ENCODE data around the gene FCAR. TPM values are rescaled to one million over a fixed set of nuclear protein-coding genes. Genes with fewer than 3 reads are reported as not detected.
A peak's percentile ranks its signal among the peaks of the same experiment; 100 is the strongest.
"Not testable (repeated sequence)": the region's sequence is repeated elsewhere in the genome, so short reads cannot be mapped to it uniquely, and the experiment has no call there.

Gene FCAR
- total RNA-seq, 1 experiment from 2014 or later, result not detected

- no peaks in the 10 kb centered on the region for H4K20me1 ChIP-seq (ENCODE audit: low read length)
- peaks cover 40% of the 10 kb centered on the region for H3K27me3 ChIP-seq (ENCODE audit: low read length)
- TF ChIP-seq CTCF (conservative IDR thresholded peaks at IDR 0.05; ENCODE audit: low read depth, low read length) (no peak), EZH2 (IDR thresholded peaks at IDR 0.05; ENCODE audit: low read length, unreplicated experiment) (no peak), EZH2phosphoT487 (IDR thresholded peaks at IDR 0.05; ENCODE audit: borderline replicate concordance, low read length) (no peak)
- H3K9me3 ChIP-seq (ENCODE audit: low read length), result no peaks in the 10 kb centered on the region
- ChIA-PET CTCF (no interaction called here), POLR2A (ENCODE audit: unreplicated experiment) (no interaction called here)
- no peak for DNase-seq
- no peaks in the 10 kb centered on the region for H3K79me2 ChIP-seq (ENCODE audit: low read length)
- H3K9me2 ChIP-seq (replicated peaks; ENCODE audit: low read length), result no peaks in the 10 kb centered on the region
- H3K9ac ChIP-seq (ENCODE audit: low read length), result no peak overlapping the region
- no peak for ATAC-seq
- H2AFZ ChIP-seq (ENCODE audit: low read length), result no peak overlapping the region
- no TSS peak for BruUV-seq (replicated peaks)
- no peak overlapping the region for H3K4me3 ChIP-seq (ENCODE audit: low read length)
- no peaks in the 10 kb centered on the region for H3K36me3 ChIP-seq (ENCODE audit: low read depth, low read length)
- H3F3A ChIP-seq (ENCODE audit: low read length, unreplicated experiment), result no peaks in the 10 kb centered on the region
- no peak overlapping the region for H3K4me2 ChIP-seq (ENCODE audit: low read length)
- no peaks in the 10 kb centered on the region for H3K4me1 ChIP-seq (ENCODE audit: insufficient read depth, low read length)
- no peak overlapping the region for H3K27ac ChIP-seq (ENCODE audit: low read length)
- intact Hi-C loops (cut with micrococcal nuclease), result no loop called here
Observed at GRCh38 chr19:54851353-54851752, 22.7 kb upstream of the FCAR start.

GRCh38 chr19:54855241-54855640 lies 18.8 kb upstream of the FCAR start:
- H3K9me2 ChIP-seq (replicated peaks; ENCODE audit: low read length); H3K27ac ChIP-seq (ENCODE audit: low read length); H3K4me2 ChIP-seq (ENCODE audit: low read length); H3K9me3 ChIP-seq (ENCODE audit: low read length); H3K36me3 ChIP-seq (ENCODE audit: low read depth, low read length); H2AFZ ChIP-seq (ENCODE audit: low read length); ATAC-seq; H3K4me3 ChIP-seq (ENCODE audit: low read length); H3K4me1 ChIP-seq (ENCODE audit: insufficient read depth, low read length); BruUV-seq (replicated peaks); DNase-seq; H3K79me2 ChIP-seq (ENCODE audit: low read length); H3F3A ChIP-seq (ENCODE audit: low read length, unreplicated experiment); intact Hi-C loops (cut with micrococcal nuclease); CTCF ChIA-PET; H3K9ac ChIP-seq (ENCODE audit: low read length); H4K20me1 ChIP-seq (ENCODE audit: low read length): not testable (repeated sequence)
- POLR2A ChIA-PET (ENCODE audit: unreplicated experiment), result interaction anchor here (0.7 kb wide), 1 partner anchor 444 kb away, joined by 9 read pairs; no protein-coding TSS in a partner anchor
- H3K27me3 ChIP-seq (ENCODE audit: low read length), result peaks cover 25% of the 10 kb centered on the region

- H3K9me3 ChIP-seq (ENCODE audit: low read length); POLR2A ChIA-PET (ENCODE audit: unreplicated experiment); DNase-seq; BruUV-seq (replicated peaks); H3K4me1 ChIP-seq (ENCODE audit: insufficient read depth, low read length); CTCF ChIA-PET; H3K9ac ChIP-seq (ENCODE audit: low read length); H3K27ac ChIP-seq (ENCODE audit: low read length); H3K4me2 ChIP-seq (ENCODE audit: low read length); H2AFZ ChIP-seq (ENCODE audit: low read length); H3F3A ChIP-seq (ENCODE audit: low read length, unreplicated experiment); intact Hi-C loops (cut with micrococcal nuclease); H3K36me3 ChIP-seq (ENCODE audit: low read depth, low read length); H3K4me3 ChIP-seq (ENCODE audit: low read length); H3K9me2 ChIP-seq (replicated peaks; ENCODE audit: low read length); ATAC-seq; H3K79me2 ChIP-seq (ENCODE audit: low read length); H4K20me1 ChIP-seq (ENCODE audit: low read length): not testable (repeated sequence)
- peaks cover 25% of the 10 kb centered on the region for H3K27me3 ChIP-seq (ENCODE audit: low read length)
Observed at GRCh38 chr19:54858476-54858875, 15.6 kb upstream of the FCAR start.

GRCh38 chr19:54859421-54859820 lies 14.6 kb upstream of the FCAR start:
- DNase-seq, result peak; percentile 31
- H3K9me3 ChIP-seq (ENCODE audit: low read length); H3K9ac ChIP-seq (ENCODE audit: low read length); H2AFZ ChIP-seq (ENCODE audit: low read length); BruUV-seq (replicated peaks); H3K36me3 ChIP-seq (ENCODE audit: low read depth, low read length); H3K27ac ChIP-seq (ENCODE audit: low read length); CTCF ChIA-PET; H3F3A ChIP-seq (ENCODE audit: low read length, unreplicated experiment); intact Hi-C loops (cut with micrococcal nuclease); H3K9me2 ChIP-seq (replicated peaks; ENCODE audit: low read length); H4K20me1 ChIP-seq (ENCODE audit: low read length); POLR2A ChIA-PET (ENCODE audit: unreplicated experiment); H3K4me2 ChIP-seq (ENCODE audit: low read length); H3K4me1 ChIP-seq (ENCODE audit: insufficient read depth, low read length); ATAC-seq; H3K4me3 ChIP-seq (ENCODE audit: low read length); H3K79me2 ChIP-seq (ENCODE audit: low read length): not testable (repeated sequence)
- peaks cover 23% of the 10 kb centered on the region for H3K27me3 ChIP-seq (ENCODE audit: low read length)

- H3K9ac ChIP-seq (ENCODE audit: low read length); H3K4me1 ChIP-seq (ENCODE audit: insufficient read depth, low read length); H4K20me1 ChIP-seq (ENCODE audit: low read length); BruUV-seq (replicated peaks); H3K4me3 ChIP-seq (ENCODE audit: low read length); CTCF ChIA-PET; H3F3A ChIP-seq (ENCODE audit: low read length, unreplicated experiment); H3K36me3 ChIP-seq (ENCODE audit: low read depth, low read length); H3K27ac ChIP-seq (ENCODE audit: low read length); H3K9me3 ChIP-seq (ENCODE audit: low read length); DNase-seq; intact Hi-C loops (cut with micrococcal nuclease); POLR2A ChIA-PET (ENCODE audit: unreplicated experiment); ATAC-seq; H2AFZ ChIP-seq (ENCODE audit: low read length); H3K79me2 ChIP-seq (ENCODE audit: low read length); H3K9me2 ChIP-seq (replicated peaks; ENCODE audit: low read length); H3K4me2 ChIP-seq (ENCODE audit: low read length): not testable (repeated sequence)
- peaks cover 39% of the 10 kb centered on the region for H3K27me3 ChIP-seq (ENCODE audit: low read length)
Observed at GRCh38 chr19:54863459-54863858, 10.6 kb upstream of the FCAR start.

All from PC-3 (cell line).